Fibroblast of the conjunctiva (primary cell): ENCODE results near the gene GLS2.
"Not testable (repeated sequence)": the region's sequence is repeated elsewhere in the genome, so short reads cannot be mapped to it uniquely, and the experiment has no call there.

ENCODE experiments used
- DNase-seq: peaks from one replicate; pipeline ENCODE4 v3.0.0-alpha.2; 2010; ENCODE audit warnings: low read depth

The GLS2 gene

DNA sequence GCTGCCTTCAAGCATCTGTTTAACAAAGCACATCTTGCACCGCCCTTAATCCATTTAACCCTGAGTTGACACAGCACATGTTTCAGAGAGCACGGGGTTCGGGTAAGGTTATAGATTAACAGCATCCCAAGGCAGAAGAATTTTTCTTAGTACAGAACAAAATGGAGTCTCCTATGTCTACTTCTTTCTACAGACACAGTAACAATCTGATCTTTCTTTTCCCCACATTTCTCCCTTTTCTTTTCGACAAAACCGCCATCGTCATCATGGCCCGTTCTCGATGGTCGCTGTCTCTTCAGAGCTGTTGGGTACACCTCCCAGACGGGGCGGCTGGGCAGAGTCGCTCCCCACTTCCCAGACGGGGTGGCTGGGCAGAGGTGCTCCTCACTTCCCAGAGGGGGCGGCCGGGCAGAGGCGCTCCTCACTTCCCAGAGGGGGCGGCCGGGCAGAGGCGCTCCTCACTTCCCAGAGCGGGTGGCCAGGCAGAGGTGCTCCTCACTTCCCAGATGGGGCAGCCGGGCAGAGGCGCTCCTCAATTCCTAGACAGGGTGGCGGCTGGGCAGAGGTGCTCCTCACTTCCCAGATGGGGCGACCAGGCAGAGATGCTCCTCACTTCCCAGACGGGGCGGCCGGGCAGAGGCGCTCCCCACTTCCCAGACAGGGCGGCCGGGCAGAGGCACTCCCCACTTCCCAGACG lies 5.6 kb upstream of the GLS2 start:
- not testable (repeated sequence) for DNase-seq

GRCh38 chr12:56490360-56490759 lies 2.4 kb upstream of the GLS2 start:
- DNase-seq: no peak

- no peak for DNase-seq
These were observed 417 bp downstream of the GLS2 start for GRCh38 chr12:56487448-56488040.

GRCh38 chr12:56486694-56487093 lies 1.3 kb downstream of the GLS2 start:
- no peak for DNase-seq

- DNase-seq: no peak
These were observed 3.4 kb downstream of the GLS2 start for GRCh38 chr12:56484566-56484965.

DNA sequence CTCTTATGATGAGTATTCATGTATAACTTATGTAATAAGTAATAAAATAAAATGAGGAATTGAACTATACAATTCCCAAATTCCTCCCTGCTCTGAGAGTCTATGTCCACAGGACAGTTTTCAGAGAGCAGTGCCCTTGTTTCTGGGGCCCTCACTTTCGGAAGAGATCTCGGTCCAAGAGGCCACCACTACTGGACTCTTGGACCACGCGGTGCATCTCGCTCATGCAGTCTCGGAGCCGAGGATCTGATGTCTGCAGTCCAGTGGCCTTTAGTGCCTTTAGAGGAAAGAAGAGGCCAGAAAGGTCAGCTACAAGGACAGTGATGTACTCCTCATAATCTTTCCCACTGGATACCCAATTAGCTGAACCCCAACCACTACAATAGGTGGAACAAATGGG lies 8.3 kb downstream of the GLS2 start:
- no peak for DNase-seq

DNA sequence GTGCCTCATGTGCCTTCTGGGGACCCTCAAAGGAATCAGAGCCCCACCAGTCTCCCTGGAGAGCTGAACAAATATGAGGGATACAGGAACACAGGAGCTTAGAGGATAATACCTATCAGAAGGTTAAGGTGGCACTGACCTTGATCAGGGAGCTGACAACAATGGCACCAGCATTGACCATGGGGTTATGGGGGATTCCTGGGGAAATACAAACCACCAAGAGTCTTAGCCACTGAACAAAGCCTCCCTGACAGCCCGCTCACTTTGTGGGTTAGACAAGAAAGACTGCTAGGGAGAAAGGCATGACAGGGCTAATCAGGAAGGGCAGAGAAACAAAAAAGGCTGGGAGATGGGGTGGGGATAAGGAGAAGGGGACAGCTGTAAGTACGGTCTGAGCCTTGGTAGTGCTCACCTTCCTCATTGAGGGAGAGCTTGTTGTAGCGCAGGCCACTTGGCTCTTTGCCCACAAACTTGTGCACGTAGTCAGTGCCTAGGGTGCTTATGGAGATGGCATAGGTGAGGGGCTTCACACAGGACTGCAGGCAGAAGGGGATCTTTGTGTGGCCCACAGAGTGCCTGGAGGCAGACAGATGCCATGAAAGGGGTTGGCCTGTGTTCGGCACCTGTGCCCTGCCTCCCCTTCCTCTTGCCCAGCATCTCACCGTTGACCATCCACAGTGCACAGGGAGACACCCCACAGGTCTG lies 10.3 kb downstream of the GLS2 start:
- no peak for DNase-seq

DNA sequence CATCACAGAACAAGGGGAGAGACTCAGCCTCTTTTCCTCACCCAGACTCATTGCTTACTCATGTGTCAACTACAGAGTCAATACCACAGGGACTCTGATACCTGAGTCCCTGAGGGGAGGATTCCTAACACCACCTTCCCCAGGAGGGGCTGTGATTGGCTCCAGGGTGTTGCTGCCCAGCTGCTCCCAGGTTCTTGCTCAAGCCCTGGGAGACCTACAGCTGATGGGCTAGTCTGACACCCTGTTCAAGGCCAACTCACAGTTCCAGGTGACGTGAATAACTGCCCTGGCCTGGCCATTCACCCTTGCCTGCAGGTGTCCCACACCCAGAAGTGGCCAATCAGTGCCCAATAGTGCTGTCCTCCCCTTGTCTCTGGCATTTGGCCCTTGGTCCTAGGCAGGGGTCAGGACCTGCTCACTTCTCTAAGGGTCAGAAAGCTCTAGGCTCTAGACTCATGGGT lies 11.0 kb downstream of the GLS2 start:
- no peak for DNase-seq

DNA sequence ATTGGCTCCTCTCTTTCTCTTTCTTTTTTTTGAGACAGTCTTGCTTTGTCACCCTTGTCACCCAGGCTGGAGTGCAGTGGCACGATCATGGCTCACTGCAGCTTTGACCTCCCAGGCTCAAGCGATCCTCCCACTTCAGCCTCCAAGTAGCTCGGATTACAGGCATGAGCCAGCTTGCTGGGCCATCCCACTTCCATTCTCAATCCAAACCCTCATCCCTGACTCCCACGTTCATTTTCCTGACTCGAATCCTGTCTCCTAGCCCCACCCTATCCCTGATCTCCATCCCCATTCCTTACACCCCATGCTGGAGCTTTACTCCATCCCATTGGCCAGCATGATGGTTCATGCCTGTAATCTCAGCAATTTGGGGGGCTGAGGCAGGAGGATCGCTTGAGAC lies 11.8 kb downstream of the GLS2 start:
- no peak for DNase-seq

GRCh38 chr12:56474389-56474788 lies 13.6 kb downstream of the GLS2 start:
- no peak for DNase-seq

GRCh38 chr12:56469007-56469930 lies 18.7 kb downstream of the GLS2 start:
- no peak for DNase-seq

DNA sequence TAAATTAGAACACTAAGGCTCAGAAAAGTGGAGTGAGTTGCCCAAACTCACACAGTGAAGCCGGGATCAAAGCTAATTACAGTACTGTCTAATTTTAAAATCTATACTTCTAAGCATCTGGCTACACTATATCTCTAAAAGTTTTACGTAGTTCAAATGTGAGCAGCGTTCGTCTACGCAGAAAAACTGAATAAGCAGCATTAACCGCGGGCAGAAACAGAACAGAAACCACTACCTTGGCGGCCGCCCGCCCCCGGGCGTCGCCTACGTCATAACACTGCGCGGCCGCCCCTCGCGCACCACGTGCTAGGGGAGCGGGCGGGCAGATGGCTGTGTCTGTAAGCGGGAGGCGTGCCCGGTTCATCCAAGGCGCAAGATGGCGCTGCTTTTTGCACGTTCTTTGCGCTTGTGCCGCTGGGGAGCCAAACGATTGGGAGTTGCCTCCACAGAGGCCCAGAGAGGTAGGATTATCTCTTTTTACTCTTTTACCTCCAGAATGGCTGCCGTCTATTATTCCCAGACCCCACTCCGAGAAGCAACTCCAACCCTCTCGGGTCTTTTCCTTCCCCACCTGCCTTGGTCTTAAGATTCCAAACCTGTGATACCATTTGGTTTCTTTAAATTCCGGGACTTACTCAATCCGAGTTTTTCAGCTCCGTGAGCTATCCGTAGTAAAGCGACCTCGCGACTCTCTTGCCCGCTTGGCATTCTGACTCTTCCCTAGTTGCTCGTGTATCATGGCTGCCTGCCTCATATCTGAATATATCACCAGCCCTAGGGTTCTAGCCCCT lies 19.6 kb downstream of the GLS2 start, which contains the start of gene SPRYD4:
SPRYD4 (plus strand) TSS at position 363 of the 791 bp plus-strand sequence; CDS start at position 377, 14 bp downstream.
- DNase-seq: peak; percentile 84

GRCh38 chr12:56462565-56462964 lies 25.4 kb downstream of the GLS2 start:
- no peak for DNase-seq

- no peak for DNase-seq
These were observed 26.5 kb downstream of the GLS2 start for GRCh38 chr12:56461235-56462159.

DNA sequence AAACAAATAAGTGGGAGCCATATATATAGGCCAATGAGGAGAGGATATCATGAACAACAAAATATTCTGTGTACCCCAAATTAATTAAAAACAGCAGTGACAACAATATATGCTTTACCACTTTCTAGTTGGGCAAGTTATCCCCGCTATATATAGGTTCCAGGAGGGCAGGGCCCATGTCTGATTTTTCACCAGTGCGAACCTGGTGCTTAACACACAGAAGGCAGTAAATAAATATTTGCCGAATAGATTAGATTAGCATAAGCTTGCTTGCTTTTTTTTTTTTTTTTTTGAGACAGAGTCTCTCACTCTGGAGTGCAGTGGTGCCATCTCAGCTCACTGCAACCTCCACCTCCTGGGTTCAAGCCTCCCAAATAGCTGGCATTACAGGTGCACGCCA lies 30.1 kb downstream of the GLS2 start:
- DNase-seq: no peak

- DNase-seq: no peak
These were observed 33.4 kb downstream of the GLS2 start, which contains the start of gene MIP for GRCh38 chr12:56454557-56454956. TSS of gene MIP (minus strand) at chr12:56454657. CDS start at chr12:56454613, 44 bp downstream.

DNA sequence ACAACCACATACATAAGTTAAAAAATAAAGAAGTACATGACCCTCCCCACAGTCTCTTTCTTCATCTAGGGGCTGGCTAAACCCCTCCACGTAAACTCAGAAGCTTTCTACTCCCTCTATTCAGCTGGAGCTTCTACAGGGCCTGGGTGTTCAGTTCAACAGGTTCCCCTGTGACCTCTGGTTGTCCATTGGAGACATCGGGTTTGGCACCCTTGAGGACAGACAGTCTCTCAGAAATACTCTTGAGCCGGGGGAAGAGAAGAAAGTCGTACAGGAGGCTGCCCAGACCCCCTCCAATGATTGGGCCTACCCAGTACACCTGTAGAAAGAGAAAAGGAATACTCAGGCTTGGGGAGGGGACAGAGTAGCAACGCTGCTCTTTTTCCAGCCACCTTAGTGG lies 36.8 kb downstream of the GLS2 start:
- DNase-seq: no peak

- DNase-seq: no peak
These were observed 37.7 kb downstream of the GLS2 start for GRCh38 chr12:56450241-56450640.

GRCh38 chr12:56449622-56449984 lies 38.4 kb downstream of the GLS2 start:
- no peak for DNase-seq
